GM19438 (cell line): ENCODE results near the gene ADAMTSL1.
"Not testable (repeated sequence)": the region's sequence is repeated elsewhere in the genome, so short reads cannot be mapped to it uniquely, and the experiment has no call there.

Experiments used
- ATAC-seq: cut with Tn5 transposase; IDR thresholded peaks from one replicate; pipeline ENCODE4 v1.9.1; 2021; ENCODE audit warnings: low read depth; ENCODE audit not compliant: unreplicated experiment

ADAMTSL1 gene

DNA sequence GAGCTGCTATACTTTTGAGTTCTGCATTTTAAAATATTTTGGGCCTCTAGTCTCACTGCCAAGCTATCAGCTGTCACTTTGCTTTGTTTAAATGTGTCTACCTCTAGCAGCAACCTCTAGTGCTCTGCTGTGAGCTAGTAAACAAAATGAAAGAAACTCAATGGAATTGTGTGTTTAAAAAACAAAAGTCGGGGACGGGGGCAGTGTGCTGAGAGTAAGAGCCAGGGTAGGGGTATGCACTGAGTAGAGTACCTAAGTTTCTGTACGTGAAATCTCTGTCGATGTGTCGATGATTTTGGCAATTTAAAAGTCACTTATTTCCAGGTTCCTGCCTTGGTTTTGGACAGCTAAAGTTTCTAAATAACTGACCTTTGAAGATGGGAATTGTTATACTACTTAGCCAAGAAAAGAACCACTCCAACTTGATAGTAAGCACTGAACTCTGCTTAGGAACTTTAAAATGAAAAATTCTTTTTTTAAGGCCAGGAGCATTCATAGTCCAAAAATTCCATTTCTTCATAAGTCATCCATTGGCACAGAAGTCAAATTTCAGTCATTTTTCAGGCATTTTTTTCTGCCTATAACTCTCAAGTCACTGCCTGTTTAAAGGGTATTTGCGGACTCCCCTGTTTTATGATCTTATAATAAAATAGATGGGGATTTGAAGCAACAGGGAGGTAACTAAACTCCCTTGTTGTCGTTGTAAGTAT, 447.6 kb downstream of the ADAMTSL1 start:
- ATAC-seq = no peak

DNA sequence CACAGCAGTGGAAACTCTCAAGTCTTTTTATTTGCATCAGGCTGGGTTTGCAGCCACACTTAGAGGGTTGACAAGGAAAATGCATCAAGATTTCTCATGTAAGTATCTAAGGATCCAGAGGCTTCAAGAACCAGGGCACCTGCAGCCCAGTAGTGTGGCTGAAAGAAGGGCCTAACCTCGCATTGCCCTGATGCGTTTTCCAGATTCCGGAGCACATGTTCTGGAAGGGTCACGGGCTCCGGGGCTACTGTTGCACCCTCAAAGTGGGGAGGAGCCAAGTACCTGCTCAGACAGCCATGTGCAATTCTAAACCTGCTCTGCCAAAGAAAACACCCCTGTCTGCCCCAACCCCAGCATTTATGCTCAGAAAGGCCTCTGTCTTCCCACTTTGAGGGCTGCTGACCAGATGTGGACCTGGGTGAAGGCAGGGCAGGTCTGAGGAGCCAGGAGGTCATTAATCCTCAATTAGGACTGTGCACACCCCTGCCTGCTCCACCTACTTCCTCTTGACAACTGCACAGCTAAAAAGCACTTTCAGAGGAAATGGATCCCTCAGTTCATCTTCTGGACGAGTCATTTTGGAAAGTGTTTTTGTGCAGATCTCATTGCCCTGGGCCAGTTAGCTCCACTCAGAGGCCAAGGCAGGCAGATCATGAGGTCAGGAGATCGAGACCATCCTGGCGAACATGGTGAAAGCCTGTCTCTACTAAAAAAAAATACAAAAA, 448.4 kb downstream of the ADAMTSL1 start:
- ATAC-seq = no peak

DNA sequence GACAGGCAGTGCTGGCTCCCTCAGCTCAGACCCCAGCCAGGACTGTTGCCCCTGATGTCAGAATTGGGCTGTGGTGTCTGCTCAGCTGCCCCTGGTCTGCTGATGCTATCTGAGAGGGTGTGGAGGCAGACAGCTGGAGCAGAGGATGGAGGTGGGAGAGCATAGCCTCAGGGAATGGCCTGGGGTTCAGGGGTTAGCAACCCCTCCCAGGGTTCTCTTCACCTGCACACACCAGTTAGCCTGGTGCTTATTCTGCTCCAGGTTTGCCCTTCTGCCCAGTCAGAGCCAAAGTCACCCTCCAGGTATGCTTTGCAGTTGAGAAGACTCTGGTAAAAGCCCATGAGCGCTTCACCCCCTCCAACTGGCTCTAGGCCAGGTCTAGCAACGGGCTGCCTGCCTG, 449.2 kb downstream of the ADAMTSL1 start:
- no peak for ATAC-seq

DNA sequence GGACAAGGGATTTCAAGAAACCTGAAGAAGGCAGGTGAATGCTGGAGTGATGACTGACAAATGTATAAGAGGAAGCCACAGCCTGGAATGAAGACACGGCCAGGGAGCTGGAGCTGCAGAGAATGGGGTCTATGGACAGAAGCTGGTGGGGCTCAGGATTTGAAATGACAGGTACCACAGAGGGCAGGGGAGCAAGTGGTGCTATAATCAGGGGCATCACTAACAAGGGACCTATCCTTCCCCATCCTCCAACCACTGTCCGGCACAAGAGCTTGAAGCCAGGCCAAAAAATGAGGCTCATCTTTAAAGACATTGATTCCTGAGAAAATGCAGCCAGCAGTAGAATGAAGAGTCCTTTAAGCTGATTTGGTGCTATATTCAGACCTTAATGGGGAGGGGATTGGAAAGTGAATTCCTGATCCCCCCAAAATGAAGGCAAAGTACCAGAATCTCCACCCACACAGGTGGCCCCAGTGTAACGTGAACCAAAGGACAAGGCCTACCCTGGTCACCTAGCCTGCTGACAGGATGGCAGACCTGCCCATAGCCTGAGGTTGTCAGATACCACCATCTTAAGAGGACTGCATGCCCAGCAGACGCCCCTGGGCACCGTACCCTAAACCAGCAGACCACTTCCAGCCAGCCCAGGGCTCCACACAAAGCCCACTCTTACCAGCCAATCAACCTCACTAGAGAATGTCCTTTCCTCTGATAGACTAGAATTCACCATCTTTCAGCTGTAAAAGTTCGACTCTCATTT, 449.9 kb downstream of the ADAMTSL1 start:
- ATAC-seq = no peak

DNA sequence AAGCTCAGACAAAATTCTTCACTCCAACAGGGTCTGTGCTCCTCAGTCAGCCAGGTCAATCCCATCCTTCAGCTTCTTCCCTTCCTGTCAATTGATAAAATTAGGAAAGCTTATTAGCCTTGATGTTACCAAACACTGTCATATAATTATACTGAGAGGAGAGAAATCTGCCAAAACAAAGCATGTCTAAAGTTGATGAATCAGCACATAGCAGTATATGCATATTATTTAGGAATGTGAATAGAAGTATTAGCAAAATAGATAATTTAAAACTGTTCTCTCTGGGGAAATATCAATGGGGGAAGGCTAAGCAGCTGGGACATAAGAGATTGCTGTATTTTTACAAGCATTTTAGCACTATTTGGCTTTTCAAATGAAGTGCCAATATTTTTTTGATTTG, 451.9 kb downstream of the ADAMTSL1 start:
- no peak for ATAC-seq

DNA sequence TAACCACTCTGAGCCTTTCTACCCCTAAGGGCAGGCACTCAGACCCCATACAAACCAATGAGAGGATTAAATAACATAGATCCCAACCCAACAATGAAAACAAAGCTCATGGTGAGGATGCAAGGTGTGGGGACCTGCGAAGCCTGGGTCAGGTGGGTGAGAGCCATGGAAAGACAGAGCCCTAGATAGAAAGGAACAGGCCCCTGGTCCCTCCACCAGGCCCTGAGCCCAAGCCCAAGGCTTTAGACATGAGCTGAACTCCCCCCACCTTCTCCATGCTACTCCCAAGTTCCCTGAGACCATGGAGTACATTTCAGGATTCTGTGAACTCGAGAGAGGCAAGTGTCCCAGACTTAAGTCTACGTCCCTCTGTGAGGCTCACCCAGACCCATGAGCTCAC, 452.6 kb downstream of the ADAMTSL1 start:
- no peak for ATAC-seq

DNA sequence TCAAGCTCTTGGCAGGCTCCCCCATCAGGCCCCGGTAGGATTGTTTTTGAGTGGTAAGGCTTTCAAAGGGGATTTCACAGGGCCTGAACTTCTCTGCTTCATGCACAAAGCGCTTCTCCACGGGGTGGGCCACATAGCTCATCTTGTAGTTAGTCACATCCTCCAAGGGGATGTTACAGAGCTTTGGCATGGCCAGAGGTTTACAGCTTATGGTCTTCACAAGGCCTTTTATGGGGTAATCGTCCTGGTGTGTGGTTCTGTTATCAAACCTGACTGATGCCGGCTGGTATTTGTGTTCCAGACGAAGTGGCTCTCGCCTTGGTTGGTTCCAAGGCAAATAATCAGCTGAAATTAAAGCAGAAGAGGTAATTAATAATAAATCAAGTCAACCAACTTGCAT, 454.8 kb downstream of the ADAMTSL1 start:
- ATAC-seq = no peak

DNA sequence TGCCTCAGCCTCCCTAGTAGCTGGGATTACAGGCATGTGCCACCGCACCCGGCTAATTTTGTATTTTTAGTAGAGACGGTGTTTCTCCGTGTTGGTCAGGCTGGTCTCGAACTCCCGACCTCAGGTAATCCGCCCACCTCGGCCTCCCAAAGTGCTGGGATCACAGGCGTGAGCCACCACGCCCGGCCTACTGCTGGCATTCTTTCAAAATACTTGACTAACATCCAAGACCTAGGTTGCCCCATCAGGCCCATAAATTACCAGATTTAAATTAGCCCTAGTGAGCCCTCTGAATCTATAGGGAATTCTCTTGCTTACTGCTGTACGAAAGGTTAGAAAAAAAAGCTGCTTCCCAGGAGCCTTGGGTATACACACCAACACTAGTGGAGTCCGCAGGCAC, 456.7 kb downstream of the ADAMTSL1 start:
- not testable (repeated sequence) for ATAC-seq

DNA sequence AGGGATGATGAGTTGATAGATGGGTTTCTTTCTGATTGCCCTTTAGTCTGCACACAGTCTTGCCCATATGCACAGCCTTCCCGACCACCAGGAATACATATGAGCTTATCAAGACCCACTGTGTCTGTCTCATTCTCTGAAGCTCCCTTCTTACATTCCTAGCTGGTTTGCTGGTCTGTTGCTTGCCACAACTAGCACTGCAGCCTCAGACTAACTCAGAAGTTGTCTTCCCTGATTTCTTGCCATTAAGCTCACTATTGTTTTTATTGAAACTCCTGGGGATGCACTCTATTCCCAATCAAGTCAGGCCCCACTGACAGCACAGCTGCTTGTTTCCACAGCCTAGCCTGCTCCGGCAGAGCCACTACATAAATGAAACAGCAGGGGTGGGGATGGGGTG, 461.6 kb downstream of the ADAMTSL1 start:
- no peak for ATAC-seq

DNA sequence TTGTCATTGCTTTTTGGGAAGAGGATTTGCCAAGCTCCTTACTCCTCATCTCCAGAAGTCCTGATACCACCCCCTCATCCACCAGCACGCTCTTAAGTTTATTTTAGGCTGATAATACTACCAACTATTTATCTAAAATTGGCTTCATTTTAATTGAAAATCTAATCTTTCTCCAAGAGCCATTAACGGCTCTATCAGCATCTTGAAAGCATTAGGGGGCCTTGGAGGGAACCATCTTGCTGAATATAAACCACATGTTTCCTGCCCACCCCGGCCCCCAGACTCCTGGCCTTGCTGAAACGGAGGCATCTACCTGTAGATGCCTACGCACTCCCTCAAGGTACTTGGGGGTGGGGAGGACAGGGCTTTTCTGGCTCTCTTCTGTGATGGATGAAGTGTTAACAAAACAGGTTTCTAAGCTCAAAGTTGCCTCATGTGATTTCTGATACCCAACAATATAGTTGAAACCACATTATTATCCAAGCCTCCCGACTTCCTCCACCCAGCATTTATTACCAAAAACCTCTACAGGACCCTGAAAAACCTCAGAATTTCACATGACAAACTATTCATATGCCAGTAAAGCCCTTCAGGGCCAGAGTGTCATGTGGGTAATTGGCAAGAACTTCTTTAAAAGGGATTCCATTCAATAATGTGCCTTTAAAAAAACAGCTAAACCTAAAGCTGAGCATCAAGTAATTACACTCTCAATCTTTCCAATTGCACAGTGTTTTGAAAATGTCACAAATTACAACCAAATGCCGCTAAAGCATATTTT, 462.3 kb downstream of the ADAMTSL1 start:
- no peak for ATAC-seq

DNA sequence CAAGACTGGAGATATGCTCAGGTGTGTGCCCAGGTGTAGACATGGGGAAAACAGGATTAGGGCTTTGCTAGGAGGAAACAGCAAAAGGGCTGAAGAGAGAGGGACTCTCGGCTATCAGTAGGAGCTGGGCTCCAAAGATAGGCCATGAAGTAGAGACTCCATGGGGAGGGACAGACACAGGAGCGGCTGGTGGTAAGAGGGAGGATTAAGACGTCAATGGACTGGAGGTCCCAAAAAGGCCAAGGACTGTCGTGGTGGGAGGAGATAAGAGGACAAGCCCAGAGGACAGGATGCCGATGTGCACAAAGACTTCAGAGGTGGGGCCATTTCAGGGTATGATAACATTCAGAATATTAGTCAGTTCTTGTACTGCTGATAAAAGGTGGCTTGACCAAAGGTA, 466.0 kb downstream of the ADAMTSL1 start:
- ATAC-seq = no peak

DNA sequence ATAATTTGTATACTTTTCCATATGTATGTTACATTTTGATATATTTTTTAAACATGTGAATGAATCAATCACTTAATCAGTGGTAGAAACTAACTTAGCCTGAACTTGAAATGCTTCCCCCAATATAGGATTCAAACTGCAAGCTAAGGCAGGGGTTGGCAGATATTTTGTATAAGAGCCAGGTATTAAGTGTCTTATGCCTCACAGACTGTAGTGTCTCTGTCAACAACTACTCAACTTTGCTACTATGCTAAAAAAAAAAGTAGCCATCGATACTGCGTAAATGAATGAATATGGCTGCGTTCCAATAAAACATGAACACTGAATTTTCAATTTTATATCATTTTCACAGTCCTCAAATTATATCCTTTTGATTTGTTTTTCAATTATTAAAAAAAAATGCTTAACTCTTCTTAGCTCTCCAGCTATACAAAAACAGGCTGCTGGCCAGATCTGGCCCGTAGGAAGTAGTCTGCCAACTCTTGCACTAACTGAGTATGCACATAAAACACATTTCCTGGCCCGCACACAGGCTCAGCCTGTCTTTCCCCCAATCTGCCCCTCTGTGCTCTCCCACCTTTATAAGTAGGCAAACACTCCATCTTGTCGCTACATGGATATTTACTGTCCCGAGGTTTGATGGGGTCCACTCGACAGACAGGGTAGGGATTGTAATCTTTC, 467.2 kb downstream of the ADAMTSL1 start:
- ATAC-seq = no peak

DNA sequence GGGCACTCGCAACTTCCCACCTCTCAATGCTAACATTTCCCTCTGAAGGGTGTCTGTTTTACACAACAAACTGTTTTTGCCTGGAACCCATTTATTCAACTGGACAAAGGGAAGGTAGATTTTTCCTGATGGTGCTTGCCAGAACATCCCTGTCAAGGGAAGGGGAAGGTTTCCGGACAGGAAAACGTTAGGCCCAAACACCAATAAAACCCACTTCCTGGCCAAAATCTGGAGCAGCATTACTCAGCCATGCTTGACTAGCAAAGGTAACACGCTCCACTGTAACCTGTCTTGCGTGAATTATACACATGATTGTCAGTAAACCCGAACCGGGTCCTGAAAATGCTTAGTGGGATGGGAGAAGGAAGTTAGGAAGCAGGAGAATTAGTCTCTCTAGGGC, 468.8 kb downstream of the ADAMTSL1 start:
- no peak for ATAC-seq

DNA sequence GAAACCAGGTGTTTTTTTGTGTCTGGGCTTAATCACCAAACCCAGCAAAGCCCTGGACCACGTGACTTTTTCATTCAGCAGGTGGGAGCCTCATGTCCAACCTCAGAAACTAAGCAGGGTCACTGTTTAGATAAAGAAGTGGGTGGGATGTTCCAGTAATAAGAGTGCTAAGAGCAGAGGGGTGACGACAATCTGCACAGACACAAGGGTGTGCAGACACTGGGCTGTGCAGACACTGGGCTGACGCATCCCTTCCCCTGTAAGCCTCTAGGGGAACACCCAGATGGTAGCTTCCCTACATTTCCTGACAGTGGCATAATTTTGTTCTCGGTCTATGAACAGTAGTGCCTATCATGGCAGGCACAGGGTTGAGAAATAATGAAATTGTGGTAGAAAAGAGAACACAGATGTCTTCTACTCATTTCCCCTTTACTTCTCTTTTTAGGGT, 474.0 kb downstream of the ADAMTSL1 start:
- ATAC-seq = no peak

DNA sequence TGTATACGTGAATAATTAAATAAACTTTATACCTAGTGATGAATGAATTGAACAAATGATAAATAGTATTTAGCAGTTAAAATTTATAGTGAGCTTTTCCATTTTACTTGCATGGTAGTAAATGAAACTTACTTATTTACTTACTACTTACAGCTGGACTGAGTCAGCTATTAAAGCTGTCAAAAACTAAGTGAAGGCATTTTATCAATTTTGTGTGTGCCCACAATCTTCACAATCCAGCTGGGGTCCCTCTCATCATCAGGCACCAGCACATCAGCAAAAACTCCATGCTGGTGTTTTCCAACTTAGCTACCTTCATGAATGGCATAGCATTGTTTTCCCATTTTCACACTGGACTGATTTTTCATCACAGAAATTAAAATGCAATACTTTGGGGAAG, 478.0 kb downstream of the ADAMTSL1 start:
- no peak for ATAC-seq

DNA sequence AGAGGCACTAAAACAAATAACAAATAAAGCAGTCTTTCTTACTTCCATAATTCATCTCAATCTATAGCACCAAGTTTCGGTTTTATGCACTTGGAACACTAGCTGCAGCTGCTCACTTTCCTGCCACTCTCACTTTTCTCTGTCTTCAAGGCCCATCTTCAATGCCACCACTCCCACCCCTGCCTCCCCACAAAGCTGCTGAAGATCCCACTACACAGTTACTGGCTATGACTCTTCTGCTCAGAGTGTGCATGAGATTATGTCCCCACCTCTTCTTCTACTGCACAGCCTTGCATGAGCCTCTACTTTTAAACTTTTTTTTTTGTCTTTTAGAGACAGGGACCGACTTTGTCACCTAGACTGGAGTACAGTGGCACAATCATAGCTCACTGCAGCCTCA, 481.7 kb downstream of the ADAMTSL1 start:
- ATAC-seq = no peak
